ENCODE measurements around the gene CCDC102A. TPM values are rescaled to one million over a fixed set of nuclear protein-coding genes. Genes with fewer than 3 reads are reported as not detected.

The CCDC102A gene
- total and polyA plus RNA-seq, 9 donors = 9.3 to 20.9 (median 15.2) TPM

DNA sequence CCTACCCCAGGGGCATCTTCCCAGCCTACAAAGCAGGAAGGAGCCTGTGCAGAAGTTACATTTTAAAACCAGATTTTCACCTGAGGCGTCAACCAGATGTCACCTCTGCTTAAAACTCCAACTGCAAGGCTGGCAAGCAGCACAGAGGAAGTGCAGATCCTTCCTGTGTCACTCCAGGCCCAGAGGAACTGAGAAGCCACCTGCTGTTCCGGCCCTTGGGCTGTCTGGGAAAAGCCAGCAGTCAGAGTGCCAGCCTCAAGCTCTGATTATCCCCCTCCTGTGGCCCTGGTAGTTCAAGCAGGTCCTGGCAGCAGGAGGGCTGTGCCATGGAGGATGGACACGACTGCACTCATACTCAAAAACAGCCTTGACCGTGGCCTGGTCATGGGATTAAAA lies 63.7 kb downstream of the CCDC102A start:
- WGBS (ENCODE audit: insufficient coverage) = 46% methylated on average over 2 of the region's 4 CpGs
- H3K4me3 ChIP-seq (ENCODE audit: low read length) = no peak overlapping the region
- peaks cover 21% of the 10 kb centered on the region for H3K4me1 ChIP-seq (ENCODE audit: control insufficient read depth, insufficient read depth, low read length)
- H3K9me3 ChIP-seq (replicated peaks; ENCODE audit: control insufficient read depth, low read depth, low read length) = no peaks in the 10 kb centered on the region
- no peak overlapping the region for H3K27ac ChIP-seq (ENCODE audit: low read length)
- peaks cover 59% of the 10 kb centered on the region for H3K36me3 ChIP-seq (ENCODE audit: control insufficient read depth, insufficient read depth, low read length)
- H3K27me3 ChIP-seq (ENCODE audit: control insufficient read depth, insufficient read depth, low read length) = no peaks in the 10 kb centered on the region
- DNase-seq = no peak

DNA sequence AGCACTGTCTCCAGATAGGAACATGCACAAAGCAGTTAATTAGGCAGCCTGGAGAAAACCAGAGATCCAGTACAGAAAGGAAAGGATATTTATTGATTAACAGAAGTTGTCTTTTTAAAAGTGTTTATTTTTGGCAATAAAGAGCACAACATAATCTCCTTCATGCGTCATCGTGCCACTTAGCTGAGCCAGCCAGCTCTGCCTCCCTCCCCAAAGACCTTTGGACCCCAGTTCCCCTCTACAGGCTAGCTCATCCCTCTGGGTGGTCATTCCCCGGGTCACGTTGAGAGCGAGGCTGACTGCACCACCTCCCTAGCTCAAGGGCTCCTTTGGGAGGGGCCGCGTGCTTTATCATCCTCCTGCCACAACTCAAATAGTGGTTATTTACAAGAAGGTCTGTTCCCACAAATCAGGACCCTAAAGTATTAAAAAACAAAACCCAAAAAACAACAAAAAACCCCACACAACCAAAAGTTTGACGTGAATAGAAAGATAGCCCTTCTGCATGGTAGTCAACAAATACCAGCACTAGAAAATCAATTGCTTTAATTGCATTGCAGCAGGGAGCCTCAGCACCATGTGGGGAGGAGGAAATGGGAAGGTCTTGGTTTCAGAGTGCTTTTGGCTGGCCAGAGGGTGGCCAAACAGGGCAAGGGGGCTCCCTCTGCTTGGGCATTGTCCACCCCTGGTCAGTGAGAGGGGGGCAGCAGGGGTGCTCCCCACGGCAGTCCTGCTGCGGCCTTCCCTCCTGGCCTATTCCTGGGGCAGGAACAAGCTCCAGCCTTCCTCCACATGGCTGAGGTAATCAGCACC lies 64.3 kb downstream of the CCDC102A start:
- Histone ChIP-seq H3K27ac (ENCODE audit: low read length) (no peak overlapping the region), H3K9me3 (replicated peaks; ENCODE audit: control insufficient read depth, low read depth, low read length) (no peaks in the 10 kb centered on the region), H3K4me1 (ENCODE audit: control insufficient read depth, insufficient read depth, low read length) (peaks cover 21% of the 10 kb centered on the region), H3K27me3 (ENCODE audit: control insufficient read depth, insufficient read depth, low read length) (no peaks in the 10 kb centered on the region), H3K4me3 (ENCODE audit: low read length) (no peak overlapping the region), H3K36me3 (ENCODE audit: control insufficient read depth, insufficient read depth, low read length) (peaks cover 63% of the 10 kb centered on the region)
- 49% methylated on average over 7 of the region's 10 CpGs for WGBS (ENCODE audit: insufficient coverage)
- no peak for DNase-seq

DNA sequence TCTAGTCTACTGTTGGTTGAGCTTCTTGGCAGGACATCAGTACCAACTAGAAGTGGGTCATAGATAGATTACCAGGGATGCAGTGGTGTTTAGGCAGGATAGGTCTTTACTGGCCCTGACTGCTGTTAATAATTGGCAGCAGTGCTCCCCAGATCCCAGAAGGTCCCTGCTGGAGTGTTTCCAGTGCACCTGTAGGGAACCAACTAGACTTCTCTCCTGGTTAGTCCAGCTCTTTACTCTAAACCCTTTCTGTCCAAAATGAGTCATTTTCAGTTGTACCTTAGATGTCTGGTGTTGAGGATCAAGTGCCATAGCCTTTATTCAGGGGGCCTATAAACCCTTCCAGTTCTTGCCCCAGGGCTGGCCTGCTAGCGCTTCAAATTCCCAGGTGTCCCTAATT lies 65.2 kb downstream of the CCDC102A start:
- 57% methylated on average over 1 of the region's 1 CpG for WGBS (ENCODE audit: insufficient coverage)
- Histone ChIP-seq H3K4me1 (ENCODE audit: control insufficient read depth, insufficient read depth, low read length) (peaks cover 15% of the 10 kb centered on the region), H3K36me3 (ENCODE audit: control insufficient read depth, insufficient read depth, low read length) (peaks cover 68% of the 10 kb centered on the region), H3K9me3 (replicated peaks; ENCODE audit: control insufficient read depth, low read depth, low read length) (no peaks in the 10 kb centered on the region), H3K4me3 (ENCODE audit: low read length) (no peak overlapping the region), H3K27ac (ENCODE audit: low read length) (no peak overlapping the region), H3K27me3 (ENCODE audit: control insufficient read depth, insufficient read depth, low read length) (no peaks in the 10 kb centered on the region)
- no peak for DNase-seq

DNA sequence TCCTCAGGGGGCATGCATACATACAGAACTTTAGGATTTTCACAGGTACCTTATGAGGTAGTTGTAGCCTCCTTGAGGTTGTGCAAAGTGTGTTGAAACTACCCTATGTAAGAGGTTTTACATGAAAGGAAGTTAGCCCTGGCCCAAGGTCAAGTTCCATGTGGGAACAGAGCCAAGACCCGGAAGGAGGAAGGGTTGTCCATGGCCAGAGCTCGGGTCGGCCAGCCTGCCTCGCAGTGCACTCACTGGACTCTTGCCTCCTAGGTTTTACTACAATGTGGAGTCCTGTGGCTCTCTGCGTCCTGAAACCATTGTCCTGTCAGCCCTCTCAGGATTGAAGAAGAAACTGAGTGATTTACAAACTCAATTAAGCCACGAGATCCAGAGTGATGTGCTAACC lies 65.7 kb downstream of the CCDC102A start:
- no peak overlapping the region for H3K27ac ChIP-seq (ENCODE audit: low read length)
- peaks cover 10% of the 10 kb centered on the region for H3K4me1 ChIP-seq (ENCODE audit: control insufficient read depth, insufficient read depth, low read length)
- H3K9me3 ChIP-seq (replicated peaks; ENCODE audit: control insufficient read depth, low read depth, low read length) = no peaks in the 10 kb centered on the region
- no peak overlapping the region for H3K4me3 ChIP-seq (ENCODE audit: low read length)
- DNase-seq = peak; percentile 52
- no peaks in the 10 kb centered on the region for H3K27me3 ChIP-seq (ENCODE audit: control insufficient read depth, insufficient read depth, low read length)
- 18% methylated on average over 5 of the region's 6 CpGs for WGBS (ENCODE audit: insufficient coverage)
- peaks cover 73% of the 10 kb centered on the region for H3K36me3 ChIP-seq (ENCODE audit: control insufficient read depth, insufficient read depth, low read length)

DNA sequence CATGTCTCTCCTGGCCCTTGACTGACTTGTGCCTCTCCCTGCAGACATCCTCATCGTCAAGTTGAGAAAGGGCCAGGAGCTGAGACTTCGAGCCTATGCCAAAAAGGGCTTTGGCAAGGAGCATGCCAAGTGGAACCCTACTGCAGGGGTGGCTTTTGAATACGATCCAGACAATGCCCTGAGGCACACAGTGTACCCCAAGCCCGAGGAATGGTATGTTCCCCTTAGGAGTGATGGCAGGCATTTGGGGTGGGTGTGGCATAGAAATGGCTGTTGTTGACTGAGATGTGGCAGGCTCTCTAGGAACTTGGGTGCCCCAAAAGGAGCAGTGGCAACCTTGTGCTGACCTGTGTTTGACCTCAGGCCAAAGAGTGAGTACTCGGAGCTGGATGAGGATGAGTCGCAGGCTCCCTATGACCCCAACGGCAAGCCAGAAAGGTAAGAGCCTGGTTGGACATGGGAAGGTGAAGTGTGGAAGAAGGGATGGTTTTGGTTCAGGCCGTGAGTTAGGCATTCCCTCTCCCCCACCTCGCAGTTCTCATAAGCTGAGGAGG lies 66.4 kb downstream of the CCDC102A start:
- Histone ChIP-seq H3K27ac (ENCODE audit: low read length) (no peak overlapping the region), H3K9me3 (replicated peaks; ENCODE audit: control insufficient read depth, low read depth, low read length) (no peaks in the 10 kb centered on the region), H3K4me3 (ENCODE audit: low read length) (no peak overlapping the region), H3K27me3 (ENCODE audit: control insufficient read depth, insufficient read depth, low read length) (no peaks in the 10 kb centered on the region), H3K36me3 (ENCODE audit: control insufficient read depth, insufficient read depth, low read length) (peaks cover 80% of the 10 kb centered on the region), H3K4me1 (ENCODE audit: control insufficient read depth, insufficient read depth, low read length) (peaks cover 10% of the 10 kb centered on the region)
- 62% methylated on average over 4 of the region's 9 CpGs for WGBS (ENCODE audit: insufficient coverage)
- no peak for DNase-seq

DNA sequence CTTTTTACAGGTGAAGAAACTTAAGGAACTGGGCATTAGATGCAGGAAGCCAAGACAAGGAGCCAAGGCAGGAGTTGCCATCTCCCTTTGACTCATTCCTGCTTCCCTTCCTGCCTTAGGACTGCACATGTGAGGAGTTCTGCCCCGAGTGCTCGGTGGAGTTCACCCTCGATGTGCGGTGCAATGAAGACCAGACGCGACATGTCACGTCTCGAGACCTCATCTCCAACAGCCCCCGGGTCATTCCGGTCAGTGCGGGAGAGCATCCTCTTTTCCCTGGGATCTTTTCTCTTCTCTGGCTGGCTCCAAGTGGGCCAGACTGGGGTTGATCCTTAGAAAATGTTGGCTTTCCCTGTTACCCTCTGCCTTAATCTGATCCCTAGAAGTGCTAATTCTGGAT lies 67.3 kb downstream of the CCDC102A start:
- no peaks in the 10 kb centered on the region for H3K9me3 ChIP-seq (replicated peaks; ENCODE audit: control insufficient read depth, low read depth, low read length)
- no peak overlapping the region for H3K27ac ChIP-seq (ENCODE audit: low read length)
- peaks cover 12% of the 10 kb centered on the region for H3K4me1 ChIP-seq (ENCODE audit: control insufficient read depth, insufficient read depth, low read length)
- no peak for DNase-seq
- H3K36me3 ChIP-seq (ENCODE audit: control insufficient read depth, insufficient read depth, low read length) = peaks cover 83% of the 10 kb centered on the region
- WGBS (ENCODE audit: insufficient coverage) = 81% methylated on average over 11 of the region's 11 CpGs
- no peak overlapping the region for H3K4me3 ChIP-seq (ENCODE audit: low read length)
- no peaks in the 10 kb centered on the region for H3K27me3 ChIP-seq (ENCODE audit: control insufficient read depth, insufficient read depth, low read length)

DNA sequence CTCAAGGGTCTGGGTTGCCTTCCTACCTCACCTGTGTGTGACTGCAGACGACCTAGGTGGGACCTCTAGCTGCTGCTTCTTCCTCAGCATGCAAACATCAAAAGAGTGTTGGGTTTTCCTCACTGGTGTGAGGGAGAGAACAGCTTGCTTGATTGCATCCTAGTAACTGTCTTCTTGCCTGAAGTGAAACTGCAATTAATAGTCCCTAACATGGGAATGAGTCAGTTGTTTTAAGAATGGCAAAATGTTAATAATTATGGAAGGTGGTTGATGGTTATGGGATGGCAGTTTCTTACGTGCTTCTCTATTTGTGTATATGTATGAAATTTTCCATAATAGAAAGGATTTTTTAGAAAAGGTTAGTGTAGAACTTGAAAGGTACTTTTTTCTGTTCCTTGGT lies 68.0 kb downstream of the CCDC102A start:
- H3K4me3 ChIP-seq (ENCODE audit: low read length) = no peak overlapping the region
- WGBS (ENCODE audit: insufficient coverage) = no CpG with 5 or more reads among the region's 2 CpGs
- no peak for DNase-seq
- peaks cover 87% of the 10 kb centered on the region for H3K36me3 ChIP-seq (ENCODE audit: control insufficient read depth, insufficient read depth, low read length)
- no peak overlapping the region for H3K27ac ChIP-seq (ENCODE audit: low read length)
- no peaks in the 10 kb centered on the region for H3K9me3 ChIP-seq (replicated peaks; ENCODE audit: control insufficient read depth, low read depth, low read length)
- H3K4me1 ChIP-seq (ENCODE audit: control insufficient read depth, insufficient read depth, low read length) = peaks cover 19% of the 10 kb centered on the region
- H3K27me3 ChIP-seq (ENCODE audit: control insufficient read depth, insufficient read depth, low read length) = no peaks in the 10 kb centered on the region

DNA sequence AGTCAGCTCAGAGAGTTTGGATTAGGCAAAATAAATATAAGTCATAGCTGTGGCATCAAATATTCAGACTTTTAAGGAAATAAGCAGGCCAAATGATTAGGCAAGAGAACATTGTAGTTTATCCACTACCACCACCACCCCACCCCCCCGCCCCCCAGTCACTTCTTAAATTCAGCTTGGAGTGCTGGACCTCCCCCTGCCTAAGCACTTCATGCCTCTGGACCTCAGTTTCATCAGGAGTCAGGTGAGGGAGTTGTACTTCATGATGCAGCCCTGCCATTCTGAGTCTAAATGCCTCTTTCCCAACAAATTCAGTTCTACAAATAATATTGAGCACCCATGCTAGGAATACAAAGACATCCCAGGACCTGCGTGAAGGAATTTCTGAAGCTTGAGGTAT lies 71.8 kb downstream of the CCDC102A start:
- Histone ChIP-seq H3K36me3 (ENCODE audit: control insufficient read depth, insufficient read depth, low read length) (peaks cover 75% of the 10 kb centered on the region), H3K4me3 (ENCODE audit: low read length) (no peak overlapping the region), H3K27me3 (ENCODE audit: control insufficient read depth, insufficient read depth, low read length) (no peaks in the 10 kb centered on the region), H3K9me3 (replicated peaks; ENCODE audit: control insufficient read depth, low read depth, low read length) (no peaks in the 10 kb centered on the region), H3K27ac (ENCODE audit: low read length) (no peak overlapping the region), H3K4me1 (ENCODE audit: control insufficient read depth, insufficient read depth, low read length) (peaks cover 12% of the 10 kb centered on the region)
- DNase-seq = no peak
- no CpG with 5 or more reads among the region's 2 CpGs for WGBS (ENCODE audit: insufficient coverage)

DNA sequence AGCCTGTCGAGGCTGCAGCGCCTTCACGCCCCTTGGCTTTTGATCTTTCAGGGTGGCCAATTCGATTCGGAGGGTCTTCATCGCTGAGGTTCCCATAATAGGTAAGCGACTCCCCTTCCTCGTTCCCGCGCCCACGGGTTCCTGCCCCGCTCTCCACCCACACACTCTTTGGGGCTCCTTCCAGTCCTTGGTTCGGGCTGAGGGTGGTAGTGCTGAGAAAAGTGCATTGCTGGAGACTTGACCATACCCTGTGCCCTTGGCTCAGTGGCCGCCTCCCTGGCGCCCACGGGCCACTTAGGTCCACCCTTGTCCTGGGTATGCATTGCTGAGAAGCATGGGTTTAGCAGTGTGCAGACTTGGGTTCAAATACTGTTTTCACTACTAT lies 73.4 kb downstream of the CCDC102A start:
- Histone ChIP-seq H3K27ac (ENCODE audit: low read length) (no peak overlapping the region), H3K4me1 (ENCODE audit: control insufficient read depth, insufficient read depth, low read length) (peaks cover 12% of the 10 kb centered on the region), H3K9me3 (replicated peaks; ENCODE audit: control insufficient read depth, low read depth, low read length) (no peaks in the 10 kb centered on the region), H3K4me3 (ENCODE audit: low read length) (peak overlapping the region; percentile 89), H3K27me3 (ENCODE audit: control insufficient read depth, insufficient read depth, low read length) (no peaks in the 10 kb centered on the region), H3K36me3 (ENCODE audit: control insufficient read depth, insufficient read depth, low read length) (peaks cover 76% of the 10 kb centered on the region)
- no peak for DNase-seq
- no CpG with 5 or more reads among the region's 16 CpGs for WGBS (ENCODE audit: insufficient coverage)

DNA sequence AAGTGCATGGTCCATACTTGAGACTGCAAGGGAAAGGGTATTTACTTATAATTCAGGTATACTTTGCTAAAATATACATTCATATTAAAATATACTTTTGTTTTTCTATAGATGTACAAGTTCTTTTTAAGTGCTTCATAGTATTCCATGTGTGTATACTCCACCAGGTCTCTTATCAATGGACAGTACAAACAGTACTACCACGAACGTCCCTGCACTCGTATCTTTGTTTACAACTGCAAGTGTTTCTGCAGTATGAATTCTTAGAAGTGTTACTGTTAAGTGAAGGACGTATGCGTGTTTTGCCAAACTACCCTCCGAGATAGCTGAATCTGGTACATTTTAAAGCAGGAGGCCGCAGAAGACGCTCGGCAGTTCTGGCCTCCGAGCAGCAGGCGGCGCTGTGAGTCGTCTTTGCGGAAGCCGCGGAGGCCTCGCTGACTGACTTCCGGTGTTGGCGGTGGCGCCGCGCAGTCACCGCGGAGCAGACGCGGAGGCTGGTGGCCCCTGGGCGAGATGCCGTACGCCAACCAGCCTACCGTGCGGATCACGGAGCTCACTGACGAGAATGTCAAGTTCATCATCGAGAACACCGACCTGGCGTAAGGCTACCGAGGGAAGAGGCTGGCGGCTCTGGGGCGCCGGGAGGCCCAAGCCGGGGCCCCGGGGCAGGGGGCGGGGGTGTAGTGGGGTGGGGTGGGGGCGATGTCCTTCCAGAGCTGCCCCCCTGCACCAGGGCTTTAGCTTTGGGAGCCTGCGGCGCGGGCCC lies 74.0 kb downstream of the CCDC102A start, which contains the start of gene POLR2C:
POLR2C (plus strand) TSS at position 471 of the 769 bp plus-strand sequence; CDS start at position 517, 46 bp downstream.
- peak; percentile 93 for DNase-seq
- H3K36me3 ChIP-seq (ENCODE audit: control insufficient read depth, insufficient read depth, low read length) = peaks cover 79% of the 10 kb centered on the region
- H3K27ac ChIP-seq (ENCODE audit: low read length) = peak within 1 kb of the TSS; percentile 42

More for the DNA sequence above, 74.0 kb downstream of the CCDC102A start, which contains the start of gene POLR2C:
- Histone ChIP-seq H3K4me1 (ENCODE audit: control insufficient read depth, insufficient read depth, low read length) (peaks cover 12% of the 10 kb centered on the region), H3K27me3 (ENCODE audit: control insufficient read depth, insufficient read depth, low read length) (no peaks in the 10 kb centered on the region), H3K4me3 (ENCODE audit: low read length) (peak within 1 kb of the TSS; percentile 89), H3K9me3 (replicated peaks; ENCODE audit: control insufficient read depth, low read depth, low read length) (no peaks in the 10 kb centered on the region)
- under 1% methylated on average over 26 of the region's 47 CpGs for WGBS (ENCODE audit: insufficient coverage)
